ENCODE measurements around the gene STRA6. TPM values are rescaled to one million over a fixed set of nuclear protein-coding genes. Genes with fewer than 3 reads are reported as not detected.

Gene STRA6
- total and polyA plus RNA-seq, 2 of the 8 experiments (the other 6 are each of a cell fraction or from before 2014, with no cell fraction given), result 9.3 to 14.5 TPM

DNA sequence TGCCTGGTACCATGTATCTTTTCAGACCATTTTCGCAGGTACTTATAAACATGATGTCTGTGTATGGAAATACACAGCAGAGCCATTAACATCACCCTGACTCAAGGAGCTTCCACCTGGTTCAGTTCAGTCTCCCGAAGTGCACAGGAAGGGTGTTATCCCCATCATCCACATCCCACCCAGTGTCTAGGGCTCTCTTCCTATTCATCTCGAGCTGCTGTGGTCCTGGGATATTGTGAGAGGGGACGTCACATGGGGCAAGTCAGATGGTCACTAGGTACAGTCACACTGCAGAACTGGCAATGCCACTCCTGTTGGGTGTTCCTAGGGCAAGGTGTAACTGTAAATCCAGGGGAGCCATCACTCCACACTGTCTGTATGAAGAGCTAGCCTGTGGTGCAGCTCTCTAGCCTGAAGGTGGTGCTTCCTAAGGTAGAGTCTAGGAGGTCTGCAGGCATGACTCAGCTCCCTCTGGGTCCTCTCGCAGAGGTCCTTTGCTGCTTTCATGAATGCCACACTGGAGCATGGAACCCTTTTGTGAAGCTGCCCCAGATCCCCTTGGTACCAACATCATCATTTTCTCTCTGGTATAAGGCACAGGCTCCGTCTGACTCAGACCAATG lies 58.3 kb downstream of the STRA6 start:
- Histone ChIP-seq H3K36me3 (ENCODE audit: control insufficient read depth in 2 of 4, insufficient read depth in 4 of 4, low read length in 3 of 4) (no peaks in the 10 kb centered on the region), H3K9me3 (ENCODE audit: insufficient read depth in 2 of 2, low read depth in 1 of 2, low read length in 1 of 2) (peaks cover 0 to 12% of the 10 kb centered on the region in 2 experiments; a peak in 2 of 4 replicates), H4K5ac (ENCODE audit: insufficient read length, low read depth, low read length) (no peak overlapping the region), H2AK5ac (ENCODE audit: low read depth, low read length) (no peak overlapping the region; the same call in 1 of the 2 replicates), H3K27me3 (replicated peaks in 1 of 4; ENCODE audit: control insufficient read depth in 3 of 4, extremely low read depth in 1 of 4, insufficient read depth in 3 of 4, low read length in 3 of 4) (peaks cover 0 to 3% (median 3%) of the 10 kb centered on the region in 4 experiments; a peak in 1 of 7 replicates), H3K23me2 (ENCODE audit: low read depth, low read length) (peaks cover 2% of the 10 kb centered on the region; the same call in 1 of the 2 replicates), H3K4ac (replicated peaks; ENCODE audit: insufficient read length, low read depth, low read length) (no peak overlapping the region), H3K4me3 (ENCODE audit: extremely low read depth in 1 of 4, insufficient read depth in 2 of 4, low read depth in 3 of 4, low read length in 4 of 4) (no peak overlapping the region), H3K79me2 (ENCODE audit: control insufficient read depth in 1 of 2, insufficient read depth in 2 of 2, low read length in 2 of 2) (no peaks in the 10 kb centered on the region), H3K14ac (ENCODE audit: insufficient read length) (no peak overlapping the region), H4K20me1 (replicated peaks in 1 of 2; ENCODE audit: control insufficient read depth in 1 of 2, insufficient read depth in 2 of 2, low read length in 2 of 2) (no peaks in the 10 kb centered on the region), H3K23ac (ENCODE audit: insufficient read length) (no peak overlapping the region), H2AFZ (ENCODE audit: low read length) (no peak overlapping the region), H3K18ac (ENCODE audit: extremely low read depth, low read length) (no peak overlapping the region), H2BK120ac (replicated peaks; ENCODE audit: low read depth, low read length) (no peak overlapping the region), H3K9ac (replicated peaks in 1 of 4; ENCODE audit: extremely low read depth in 1 of 4, low read depth in 3 of 4, low read length in 3 of 4) (no peak overlapping the region), H2BK5ac (ENCODE audit: low read depth, low read length) (0 out of 2 replicates have a peak overlapping the region, but pooled peaks have one; percentile 8), H2BK20ac (ENCODE audit: low read length) (peak overlapping the region; percentile 4; the same call in 1 of the 2 replicates), H2BK15ac (ENCODE audit: low read length) (no peak overlapping the region), H4K8ac (ENCODE audit: extremely low read depth, insufficient read depth, low read length) (no peak overlapping the region), H3K4me2 (ENCODE audit: insufficient read depth in 1 of 2, low read depth in 2 of 2, low read length in 2 of 2) (no peak overlapping the region), H2BK12ac (ENCODE audit: low read depth, low read length) (peak overlapping the region; percentile 7; the same call in 1 of the 2 replicates), H3K4me1 (replicated peaks in 1 of 4; ENCODE audit: control insufficient read depth in 3 of 4, insufficient read depth in 4 of 4, low read length in 3 of 4) (peaks cover 2 to 20% (median 6%) of the 10 kb centered on the region in 4 experiments; a peak in 5 of 7 replicates), H4K91ac (replicated peaks; ENCODE audit: insufficient read length, low read length) (no peak overlapping the region), H3K27ac (ENCODE audit: low read depth, low read length) (no peak overlapping the region), H3K56ac (replicated peaks; ENCODE audit: insufficient read length, low read depth, low read length) (no peak overlapping the region), H3K79me1 (ENCODE audit: low read depth, low read length) (no peaks in the 10 kb centered on the region)
- TF ChIP-seq BACH1 (IDR thresholded peaks at IDR 0.05; ENCODE audit: low read length) (peak; percentile 88), RBBP5 (IDR thresholded peaks at IDR 0.05; ENCODE audit: borderline replicate concordance, low read depth, low read length) (no peak), JUND (IDR thresholded peaks at IDR 0.05; ENCODE audit: low read length) (peak; percentile 44; the same call in 1 of the 2 replicates), MAFK (IDR thresholded peaks at IDR 0.05; ENCODE audit: low read depth, low read length) (peak; percentile 83; the same call in 1 of the 2 replicates), RAD21 (IDR thresholded peaks at IDR 0.05 in 1 of 2, conservative IDR thresholded peaks at IDR 0.05 in 1 of 2; ENCODE audit: low read depth in 2 of 2, low read length in 2 of 2) (peak; percentile 25 to 50; a peak in 3 of 4 replicates), SP1 (IDR thresholded peaks at IDR 0.05; ENCODE audit: low read depth, low read length) (no peak)
- TF ChIP-seq, protein P1, sequence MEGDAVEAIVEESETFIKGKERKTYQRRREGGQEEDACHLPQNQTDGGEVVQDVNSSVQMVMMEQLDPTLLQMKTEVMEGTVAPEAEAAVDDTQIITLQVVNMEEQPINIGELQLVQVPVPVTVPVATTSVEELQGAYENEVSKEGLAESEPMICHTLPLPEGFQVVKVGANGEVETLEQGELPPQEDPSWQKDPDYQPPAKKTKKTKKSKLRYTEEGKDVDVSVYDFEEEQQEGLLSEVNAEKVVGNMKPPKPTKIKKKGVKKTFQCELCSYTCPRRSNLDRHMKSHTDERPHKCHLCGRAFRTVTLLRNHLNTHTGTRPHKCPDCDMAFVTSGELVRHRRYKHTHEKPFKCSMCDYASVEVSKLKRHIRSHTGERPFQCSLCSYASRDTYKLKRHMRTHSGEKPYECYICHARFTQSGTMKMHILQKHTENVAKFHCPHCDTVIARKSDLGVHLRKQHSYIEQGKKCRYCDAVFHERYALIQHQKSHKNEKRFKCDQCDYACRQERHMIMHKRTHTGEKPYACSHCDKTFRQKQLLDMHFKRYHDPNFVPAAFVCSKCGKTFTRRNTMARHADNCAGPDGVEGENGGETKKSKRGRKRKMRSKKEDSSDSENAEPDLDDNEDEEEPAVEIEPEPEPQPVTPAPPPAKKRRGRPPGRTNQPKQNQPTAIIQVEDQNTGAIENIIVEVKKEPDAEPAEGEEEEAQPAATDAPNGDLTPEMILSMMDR (IDR thresholded peaks at IDR 0.05; ENCODE audit: control extremely low read depth in 1 of 3, insufficient read depth in 1 of 3, low read depth in 1 of 3, low read length in 3 of 3), result peak in 2 of 3 experiments; percentile 36 to 57; a peak in 3 of 4 replicates
- POLR2A ChIA-PET (ENCODE audit: partially characterized antibody), result interaction anchor here (0.7 to 1.2 kb wide), 4 partner anchors 11 to 78 kb away, joined by 3 to 5 read pairs (median 4); no protein-coding TSS in a partner anchor
- FAIRE-seq (peak; percentile 63), DNase-seq (ENCODE audit: low read depth in 1 of 2, low spot score in 2 of 2) (no peak)
- WGBS, 2 experiments (ENCODE audit: extremely low coverage in 1 of 2, insufficient coverage in 1 of 2, insufficient read length in 1 of 2, insufficient replicate concordance in 2 of 2, low coverage in 1 of 2, low lambda C conversion rate in 2 of 2, missing lambda C conversion rate in 1 of 2), result 85% methylated on average over 6 of the region's 6 CpGs; no CpG with 5 or more reads in 1 of the 2 experiments
- CTCF ChIA-PET (ENCODE audit: partially characterized antibody), result interaction anchor here (0.6 to 4.1 kb wide), 28 partner anchors 8 to 247 kb away, joined by 3 to 24 read pairs (median 4); partner anchors contain the start of gene STRA6

Measured in H1 (cell line).